ENCODE measurements around the gene MTCH1. TPM values are rescaled to one million over a fixed set of nuclear protein-coding genes. Genes with fewer than 3 reads are reported as not detected.

The MTCH1 gene
- total RNA-seq, 2 donors from 2014 or later: 237 to 273 TPM

DNA sequence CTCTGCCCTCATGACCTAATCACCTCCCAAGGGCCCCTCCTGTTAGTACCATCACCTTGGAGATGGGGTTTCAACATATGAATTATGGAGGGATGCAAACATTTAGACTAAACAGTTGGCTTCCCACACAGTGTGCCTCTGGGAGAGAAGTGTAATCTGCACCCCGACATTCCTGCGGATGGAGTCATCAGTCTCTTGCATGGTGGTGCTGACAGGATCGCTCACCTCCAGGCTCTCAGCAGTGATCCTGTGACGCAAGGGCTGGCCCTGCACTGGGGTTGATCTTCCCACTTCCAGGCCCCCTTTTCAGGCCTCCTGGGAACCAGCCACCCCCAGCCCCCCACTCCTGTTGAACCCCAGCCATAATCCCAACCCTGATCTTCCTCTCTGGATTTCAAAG lies 47.5 kb downstream of the MTCH1 start:
- Histone ChIP-seq H3K4me1 (ENCODE audit: control insufficient read depth in 1 of 2, low read depth in 2 of 2) (no peaks in the 10 kb centered on the region), H3K27ac (no peak overlapping the region), H3K4me3 (no peak overlapping the region), H3K9me3 (no peaks in the 10 kb centered on the region), H3K36me3 (no peaks in the 10 kb centered on the region), H3K27me3 (replicated peaks; ENCODE audit: insufficient read depth) (no peaks in the 10 kb centered on the region)
- no peak for ATAC-seq (ENCODE audit: insufficient number of reproducible peaks, low FRiP score, low read depth)
- no peak for DNase-seq (ENCODE audit: low spot score)
- TF ChIP-seq, protein P1, sequence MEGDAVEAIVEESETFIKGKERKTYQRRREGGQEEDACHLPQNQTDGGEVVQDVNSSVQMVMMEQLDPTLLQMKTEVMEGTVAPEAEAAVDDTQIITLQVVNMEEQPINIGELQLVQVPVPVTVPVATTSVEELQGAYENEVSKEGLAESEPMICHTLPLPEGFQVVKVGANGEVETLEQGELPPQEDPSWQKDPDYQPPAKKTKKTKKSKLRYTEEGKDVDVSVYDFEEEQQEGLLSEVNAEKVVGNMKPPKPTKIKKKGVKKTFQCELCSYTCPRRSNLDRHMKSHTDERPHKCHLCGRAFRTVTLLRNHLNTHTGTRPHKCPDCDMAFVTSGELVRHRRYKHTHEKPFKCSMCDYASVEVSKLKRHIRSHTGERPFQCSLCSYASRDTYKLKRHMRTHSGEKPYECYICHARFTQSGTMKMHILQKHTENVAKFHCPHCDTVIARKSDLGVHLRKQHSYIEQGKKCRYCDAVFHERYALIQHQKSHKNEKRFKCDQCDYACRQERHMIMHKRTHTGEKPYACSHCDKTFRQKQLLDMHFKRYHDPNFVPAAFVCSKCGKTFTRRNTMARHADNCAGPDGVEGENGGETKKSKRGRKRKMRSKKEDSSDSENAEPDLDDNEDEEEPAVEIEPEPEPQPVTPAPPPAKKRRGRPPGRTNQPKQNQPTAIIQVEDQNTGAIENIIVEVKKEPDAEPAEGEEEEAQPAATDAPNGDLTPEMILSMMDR (IDR thresholded peaks at IDR 0.05): no peak

DNA sequence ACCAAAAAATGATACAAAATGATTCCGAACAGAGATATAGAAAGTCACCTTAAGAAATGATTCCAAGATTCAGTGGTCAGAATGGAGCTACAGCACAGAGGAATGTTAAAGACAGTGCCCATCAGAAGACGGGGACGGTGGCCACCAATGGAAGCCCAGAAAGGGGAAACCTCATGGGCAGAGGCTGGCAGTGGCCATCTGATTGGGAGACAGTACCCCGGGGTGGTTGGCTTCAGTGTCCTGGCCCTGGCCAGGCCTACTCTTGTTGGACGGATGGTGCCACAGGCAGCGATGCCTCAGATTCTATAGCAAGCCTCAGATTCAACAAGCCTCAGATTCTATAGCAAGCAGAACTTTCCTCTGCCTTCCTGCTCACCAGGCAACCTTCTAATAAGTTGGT lies 48.1 kb downstream of the MTCH1 start:
- ATAC-seq (ENCODE audit: insufficient number of reproducible peaks, low FRiP score, low read depth) (no peak), DNase-seq (ENCODE audit: low spot score) (no peak)
- Histone ChIP-seq H3K4me1 (ENCODE audit: control insufficient read depth in 1 of 2, low read depth in 2 of 2) (no peaks in the 10 kb centered on the region), H3K36me3 (no peaks in the 10 kb centered on the region), H3K27me3 (replicated peaks; ENCODE audit: insufficient read depth) (no peaks in the 10 kb centered on the region), H3K9me3 (no peaks in the 10 kb centered on the region), H3K27ac (no peak overlapping the region), H3K4me3 (no peak overlapping the region)
- TF ChIP-seq, protein P1 (IDR thresholded peaks at IDR 0.05): no peak

DNA sequence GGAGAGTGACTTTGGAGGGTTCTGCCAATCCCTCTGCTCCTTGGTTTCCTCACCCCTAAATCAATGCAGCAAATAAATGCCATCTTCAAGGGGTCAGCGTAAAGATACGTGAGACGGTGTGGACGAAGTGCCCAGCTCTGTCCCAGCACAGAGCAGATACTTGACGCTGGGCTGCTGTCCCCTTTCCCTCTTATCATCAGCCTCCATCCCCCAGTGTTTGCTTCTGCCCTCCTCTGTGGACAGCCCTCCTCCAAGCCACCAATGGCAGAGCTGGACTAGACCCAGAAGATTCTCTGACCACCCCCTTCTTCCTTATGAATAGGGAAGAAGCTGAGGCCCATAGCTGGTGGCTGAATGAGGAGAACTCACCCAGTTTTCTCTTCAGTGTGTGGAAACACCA lies 49.2 kb downstream of the MTCH1 start:
- H3K9me3 ChIP-seq: no peaks in the 10 kb centered on the region
- no peaks in the 10 kb centered on the region for H3K27me3 ChIP-seq (replicated peaks; ENCODE audit: insufficient read depth)
- no peak for ATAC-seq (ENCODE audit: insufficient number of reproducible peaks, low FRiP score, low read depth)
- H3K27ac ChIP-seq: no peak overlapping the region
- no peak for DNase-seq (ENCODE audit: low spot score)
- H3K4me3 ChIP-seq: no peak overlapping the region
- no peaks in the 10 kb centered on the region for H3K4me1 ChIP-seq (ENCODE audit: control insufficient read depth in 1 of 2, low read depth in 2 of 2)
- H3K36me3 ChIP-seq: no peaks in the 10 kb centered on the region
- TF ChIP-seq, protein P1 (IDR thresholded peaks at IDR 0.05): no peak

DNA sequence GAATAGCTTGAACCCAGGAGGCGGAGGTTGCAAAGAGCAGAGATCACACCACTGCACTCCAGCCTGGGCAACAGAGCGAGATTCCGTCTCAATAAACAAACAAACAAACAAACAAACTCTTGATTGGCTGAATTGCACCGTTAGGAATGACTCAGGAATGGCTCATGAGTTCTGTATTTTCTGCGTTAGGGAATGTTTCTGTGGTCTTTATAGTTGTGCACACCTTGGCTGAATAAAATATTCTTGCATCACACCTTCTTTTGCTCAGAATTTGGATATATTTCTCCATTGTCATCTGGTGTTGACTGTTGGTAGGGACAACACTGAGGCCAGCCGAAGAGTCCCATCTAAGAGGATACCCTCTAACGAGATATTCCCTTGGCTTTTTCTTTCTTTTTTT lies 51.1 kb downstream of the MTCH1 start:
- H3K27ac ChIP-seq: no peak overlapping the region
- TF ChIP-seq, protein P1 (IDR thresholded peaks at IDR 0.05): no peak
- ATAC-seq (ENCODE audit: insufficient number of reproducible peaks, low FRiP score, low read depth) (no peak), DNase-seq (ENCODE audit: low spot score) (no peak)
- no peaks in the 10 kb centered on the region for H3K27me3 ChIP-seq (replicated peaks; ENCODE audit: insufficient read depth)
- H3K4me3 ChIP-seq: no peak overlapping the region
- no peaks in the 10 kb centered on the region for H3K4me1 ChIP-seq (ENCODE audit: control insufficient read depth in 1 of 2, low read depth in 2 of 2)
- H3K9me3 ChIP-seq: no peaks in the 10 kb centered on the region
- no peaks in the 10 kb centered on the region for H3K36me3 ChIP-seq

DNA sequence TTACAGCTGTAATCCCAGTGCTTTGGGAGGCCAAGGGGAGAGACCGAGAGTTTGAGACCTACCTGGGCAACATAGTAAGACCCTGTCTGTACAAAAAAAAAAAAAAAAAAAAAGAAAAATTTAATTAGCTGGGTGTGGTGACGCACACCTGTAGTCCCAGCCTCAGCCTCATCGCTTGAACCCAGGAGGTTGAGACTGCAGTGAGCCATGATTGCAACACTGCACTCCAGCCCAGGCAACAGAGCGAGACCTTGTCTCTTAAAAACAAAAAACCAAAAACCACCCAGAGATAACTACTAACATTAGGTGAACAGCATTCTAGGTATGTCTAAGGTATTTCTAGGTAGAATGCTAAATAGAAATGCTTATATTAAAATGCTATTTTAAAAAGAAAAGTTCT lies 52.5 kb downstream of the MTCH1 start:
- no peak overlapping the region for H3K27ac ChIP-seq
- H3K36me3 ChIP-seq: no peaks in the 10 kb centered on the region
- H3K27me3 ChIP-seq (replicated peaks; ENCODE audit: insufficient read depth): no peaks in the 10 kb centered on the region
- no peak overlapping the region for H3K4me3 ChIP-seq
- no peak for DNase-seq (ENCODE audit: low spot score)
- TF ChIP-seq, protein P1 (IDR thresholded peaks at IDR 0.05): no peak
- H3K4me1 ChIP-seq (ENCODE audit: control insufficient read depth in 1 of 2, low read depth in 2 of 2): peaks cover under 1 to 1% of the 10 kb centered on the region in 2 donors
- H3K9me3 ChIP-seq: no peaks in the 10 kb centered on the region
- no peak for ATAC-seq (ENCODE audit: insufficient number of reproducible peaks, low FRiP score, low read depth)

Measured in thoracic aorta (tissue), 2 donors.